ENCODE results near the gene CNTN5. TPM values are rescaled to one million over a fixed set of nuclear protein-coding genes. Genes with fewer than 3 reads are reported as not detected.

Gene CNTN5
- total RNA-seq, 1 donor: under 0.01 TPM

GRCh38 chr11:99246199-99246598, 225.4 kb downstream of the CNTN5 start:
- DNase-seq (ENCODE audit: low read depth): no peak
- no peak for TF ChIP-seq CTCF (IDR thresholded peaks at IDR 0.05; ENCODE audit: insufficient read depth, low read depth, low read length)
- no peak overlapping the region for H3K4me3 ChIP-seq (ENCODE audit: low read depth, low read length)

DNA sequence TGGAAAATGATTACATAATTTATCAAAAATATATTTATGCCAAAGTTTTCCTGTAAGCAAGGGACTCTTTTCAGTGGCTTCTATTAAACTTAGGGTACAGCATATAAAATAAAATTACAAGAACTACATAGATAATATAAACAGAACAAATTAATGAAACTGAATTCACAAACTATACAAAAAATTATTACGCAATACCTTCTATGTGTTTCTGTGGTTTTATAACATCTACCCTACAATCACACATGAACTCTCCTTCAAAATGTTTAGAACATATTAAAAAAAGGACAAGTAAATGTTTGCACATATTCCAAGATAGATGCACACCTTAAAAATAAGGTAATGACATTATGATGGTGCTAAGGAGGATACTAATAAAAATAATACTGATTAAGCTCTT, 235.9 kb downstream of the CNTN5 start:
- H3K4me3 ChIP-seq (ENCODE audit: low read depth, low read length): no peak overlapping the region
- no peak for DNase-seq (ENCODE audit: low read depth)
- no peak for TF ChIP-seq CTCF (IDR thresholded peaks at IDR 0.05; ENCODE audit: insufficient read depth, low read depth, low read length)

GRCh38 chr11:99257131-99257530, 236.4 kb downstream of the CNTN5 start:
- DNase-seq (ENCODE audit: low read depth): peak; percentile 8
- TF ChIP-seq CTCF (IDR thresholded peaks at IDR 0.05; ENCODE audit: insufficient read depth, low read depth, low read length): no peak
- H3K4me3 ChIP-seq (ENCODE audit: low read depth, low read length): no peak overlapping the region

GRCh38 chr11:99260696-99261095, 239.9 kb downstream of the CNTN5 start:
- DNase-seq (ENCODE audit: low read depth): no peak
- H3K4me3 ChIP-seq (ENCODE audit: low read depth, low read length): no peak overlapping the region
- no peak for TF ChIP-seq CTCF (IDR thresholded peaks at IDR 0.05; ENCODE audit: insufficient read depth, low read depth, low read length)

DNA sequence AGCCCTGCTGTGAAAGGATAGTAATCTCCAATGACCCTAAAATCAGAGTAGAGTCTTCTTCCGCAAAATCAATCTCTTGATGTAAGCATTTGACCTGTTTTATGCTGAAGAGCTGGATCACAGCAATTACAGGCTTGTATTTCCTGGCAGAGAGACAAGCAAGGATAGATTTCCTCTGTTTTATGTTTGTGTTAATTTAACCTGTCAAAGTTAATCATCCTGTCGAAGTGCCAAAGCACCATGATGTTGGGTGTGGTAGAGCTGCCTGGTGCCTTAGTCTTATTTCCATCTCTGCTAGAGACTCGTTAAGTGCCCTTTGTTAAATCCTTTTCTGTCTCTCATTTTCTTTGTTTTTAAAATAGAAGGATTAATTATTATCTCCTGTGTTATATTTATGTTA, 248.1 kb downstream of the CNTN5 start:
- DNase-seq (ENCODE audit: low read depth): no peak
- no peak for TF ChIP-seq CTCF (IDR thresholded peaks at IDR 0.05; ENCODE audit: insufficient read depth, low read depth, low read length)

DNA sequence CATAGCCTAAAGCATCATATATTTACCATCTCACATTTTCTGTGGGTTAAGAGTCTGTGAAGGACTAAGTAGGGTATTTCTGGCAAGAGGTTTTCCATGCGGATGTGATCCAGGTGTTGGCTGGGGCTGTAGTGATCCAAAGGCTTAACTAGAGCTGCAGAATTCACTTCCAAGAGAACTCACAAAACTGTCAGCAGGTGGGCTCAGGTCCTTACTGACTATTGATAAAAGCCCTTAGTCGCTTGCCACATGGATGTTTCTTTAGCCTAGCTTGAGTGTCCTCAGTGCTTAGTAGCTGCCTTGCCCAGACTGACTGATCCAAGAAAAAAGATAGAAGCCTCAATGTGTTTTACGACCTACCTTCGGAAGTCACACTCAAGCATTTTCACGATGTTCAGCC, 250.8 kb downstream of the CNTN5 start:
- no peak for TF ChIP-seq CTCF (IDR thresholded peaks at IDR 0.05; ENCODE audit: insufficient read depth, low read depth, low read length)
- no peak overlapping the region for H3K4me3 ChIP-seq (ENCODE audit: low read depth, low read length)
- DNase-seq (ENCODE audit: low read depth): no peak

More for the DNA sequence above, 248.1 kb downstream of the CNTN5 start:
- H3K4me3 ChIP-seq (ENCODE audit: low read depth, low read length): no peak overlapping the region

- H3K4me3 ChIP-seq (ENCODE audit: low read depth, low read length): no peak overlapping the region
- no peak for TF ChIP-seq CTCF (IDR thresholded peaks at IDR 0.05; ENCODE audit: insufficient read depth, low read depth, low read length)
- no peak for DNase-seq (ENCODE audit: low read depth)
Measured at GRCh38 chr11:99275521-99275920, 254.8 kb downstream of the CNTN5 start.
